ENCODE measurements around the gene SCMH1.

DNA sequence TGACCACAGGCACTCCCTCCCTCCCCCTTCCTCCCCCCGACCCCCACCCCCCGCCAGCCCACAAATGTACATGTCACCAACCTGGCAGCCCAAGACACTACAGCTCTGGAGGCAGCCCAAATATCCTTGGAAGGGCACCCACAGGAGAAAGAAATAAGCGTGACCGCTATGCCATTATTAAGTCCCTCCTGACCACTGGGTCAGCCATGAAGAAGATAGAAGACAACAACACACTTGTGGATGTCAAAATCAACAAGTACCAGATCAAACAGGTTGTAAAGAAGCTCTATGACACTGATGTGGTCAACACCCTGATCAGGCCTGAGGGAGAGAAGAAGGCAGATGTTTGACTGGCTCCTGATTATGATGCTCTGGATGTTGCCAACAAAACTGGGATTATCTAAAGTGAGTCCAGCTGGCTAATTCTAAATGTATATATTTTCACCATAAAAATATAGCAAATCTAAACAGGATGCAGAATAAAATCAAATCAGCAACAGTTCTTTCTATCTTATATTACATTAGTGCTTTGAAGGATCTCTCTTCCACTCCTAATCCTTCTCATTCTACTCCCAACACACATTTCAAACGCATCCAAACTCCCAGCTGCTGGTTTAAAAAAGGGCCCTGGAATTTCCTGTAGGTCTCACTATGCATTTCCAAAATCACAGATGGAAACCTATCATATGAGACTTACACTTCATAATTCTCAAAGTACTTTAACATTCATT lies 143.2 kb downstream of the SCMH1 start:
- TF ChIP-seq, protein P1, sequence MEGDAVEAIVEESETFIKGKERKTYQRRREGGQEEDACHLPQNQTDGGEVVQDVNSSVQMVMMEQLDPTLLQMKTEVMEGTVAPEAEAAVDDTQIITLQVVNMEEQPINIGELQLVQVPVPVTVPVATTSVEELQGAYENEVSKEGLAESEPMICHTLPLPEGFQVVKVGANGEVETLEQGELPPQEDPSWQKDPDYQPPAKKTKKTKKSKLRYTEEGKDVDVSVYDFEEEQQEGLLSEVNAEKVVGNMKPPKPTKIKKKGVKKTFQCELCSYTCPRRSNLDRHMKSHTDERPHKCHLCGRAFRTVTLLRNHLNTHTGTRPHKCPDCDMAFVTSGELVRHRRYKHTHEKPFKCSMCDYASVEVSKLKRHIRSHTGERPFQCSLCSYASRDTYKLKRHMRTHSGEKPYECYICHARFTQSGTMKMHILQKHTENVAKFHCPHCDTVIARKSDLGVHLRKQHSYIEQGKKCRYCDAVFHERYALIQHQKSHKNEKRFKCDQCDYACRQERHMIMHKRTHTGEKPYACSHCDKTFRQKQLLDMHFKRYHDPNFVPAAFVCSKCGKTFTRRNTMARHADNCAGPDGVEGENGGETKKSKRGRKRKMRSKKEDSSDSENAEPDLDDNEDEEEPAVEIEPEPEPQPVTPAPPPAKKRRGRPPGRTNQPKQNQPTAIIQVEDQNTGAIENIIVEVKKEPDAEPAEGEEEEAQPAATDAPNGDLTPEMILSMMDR (IDR thresholded peaks at IDR 0.05; ENCODE audit: low read depth, low read length, poor library complexity, severe bottlenecking), result no peak
- no peak for TF ChIP-seq EZH2phosphoT487 (IDR thresholded peaks at IDR 0.05; ENCODE audit: borderline replicate concordance, low read length)
